Mucosa of rectum (tissue), 2 donors: ENCODE results near the gene SLC24A2.

ENCODE experiments used
- H3K27ac ChIP-seq, 2 donors: one replicate each; pipeline ENCODE4 v1.7.0; 2013; ENCODE audit warnings: inconsistent platforms in 2 of 2, low read depth in 2 of 2, low read length in 2 of 2
- H3K27me3 ChIP-seq, 2 donors: one replicate each; pipeline ENCODE4 v1.7.0; 2013; ENCODE audit warnings: low read length in 2 of 2; ENCODE audit not compliant: control insufficient read depth in 2 of 2, insufficient read depth in 2 of 2
- H3K36me3 ChIP-seq, 2 donors: one replicate each; pipeline ENCODE4 v1.7.0; 2013; ENCODE audit warnings: low read length in 2 of 2; ENCODE audit not compliant: control insufficient read depth in 2 of 2, insufficient read depth in 2 of 2
- H3K4me1 ChIP-seq, 2 donors: one replicate each; pipeline ENCODE4 v1.7.0; 2013; ENCODE audit warnings: low read length in 2 of 2, mild to moderate bottlenecking in 1 of 2; ENCODE audit not compliant: control insufficient read depth in 2 of 2, insufficient read depth in 2 of 2
- H3K4me3 ChIP-seq, 2 donors: one replicate each; pipeline ENCODE4 v1.7.0; 2013; ENCODE audit warnings: low read length in 2 of 2
- H3K9ac ChIP-seq, 2 donors: one replicate each; pipeline ENCODE4 v1.7.0; 2013; ENCODE audit warnings: low read length in 2 of 2, low read depth in 1 of 2, mild to moderate bottlenecking in 1 of 2
- H3K9me3 ChIP-seq, 2 donors: one replicate each; pipeline ENCODE4 v1.7.0; 2013; ENCODE audit warnings: low read length in 2 of 2; ENCODE audit not compliant: control insufficient read depth in 2 of 2
- donor health status: healthy.
- donor health status: Normal muscosa, but diverticular disease.

Gene SLC24A2

DNA sequence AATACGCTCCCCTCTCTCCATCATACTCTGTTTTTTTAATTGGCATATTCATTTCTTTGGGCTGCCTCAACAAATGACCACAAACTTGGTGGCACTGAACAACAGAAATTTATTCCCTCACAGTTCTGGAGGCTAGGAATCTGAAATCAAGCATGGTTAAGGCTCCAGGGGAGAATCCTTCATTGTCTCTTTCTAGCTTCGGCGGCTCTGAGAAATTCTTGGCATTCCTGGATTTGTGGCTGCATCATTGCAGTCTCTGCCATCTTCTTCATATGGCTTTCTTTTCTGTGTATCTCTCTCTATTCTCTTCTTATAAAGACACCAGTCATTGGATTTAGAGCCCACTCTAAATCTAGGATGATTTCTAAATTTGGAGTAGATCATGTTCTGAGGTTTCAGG is 10.9 kb upstream of the SLC24A2 start:
- no peak overlapping the region for H3K9ac ChIP-seq
- no peaks in the 10 kb centered on the region for H3K9me3 ChIP-seq
- H3K36me3 ChIP-seq = no peaks in the 10 kb centered on the region
- no peak overlapping the region for H3K4me3 ChIP-seq
- no peak overlapping the region for H3K27ac ChIP-seq
- H3K27me3 ChIP-seq = no peaks in the 10 kb centered on the region
- no peaks in the 10 kb centered on the region for H3K4me1 ChIP-seq

DNA sequence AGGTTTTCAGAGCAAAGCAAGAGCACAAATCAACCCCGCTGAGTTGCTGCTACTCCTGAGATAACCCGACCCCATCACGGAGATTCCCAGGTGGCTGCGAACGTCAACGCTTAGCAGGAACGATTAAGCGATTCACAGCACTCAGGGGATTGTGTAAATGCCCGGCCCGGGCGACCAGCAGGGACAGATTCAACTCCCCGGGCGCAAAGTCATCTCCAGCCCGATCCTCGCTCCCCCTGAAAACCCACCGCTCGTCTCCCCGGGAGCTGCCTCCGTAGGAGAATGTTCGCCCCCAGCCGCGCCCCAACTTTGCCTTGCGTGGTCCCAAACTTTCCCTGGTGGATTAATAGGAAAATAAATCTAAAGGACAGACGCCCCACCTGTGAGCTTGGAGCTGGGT is 685 bp downstream of the SLC24A2 start:
- H3K27ac ChIP-seq = no peak overlapping the region
- no peaks in the 10 kb centered on the region for H3K36me3 ChIP-seq
- H3K4me3 ChIP-seq = no peak overlapping the region
- H3K9me3 ChIP-seq = no peaks in the 10 kb centered on the region
- H3K27me3 ChIP-seq = peaks cover 0 to 4% of the 10 kb centered on the region in 2 donors
- no peak overlapping the region for H3K9ac ChIP-seq
- H3K4me1 ChIP-seq = no peaks in the 10 kb centered on the region

DNA sequence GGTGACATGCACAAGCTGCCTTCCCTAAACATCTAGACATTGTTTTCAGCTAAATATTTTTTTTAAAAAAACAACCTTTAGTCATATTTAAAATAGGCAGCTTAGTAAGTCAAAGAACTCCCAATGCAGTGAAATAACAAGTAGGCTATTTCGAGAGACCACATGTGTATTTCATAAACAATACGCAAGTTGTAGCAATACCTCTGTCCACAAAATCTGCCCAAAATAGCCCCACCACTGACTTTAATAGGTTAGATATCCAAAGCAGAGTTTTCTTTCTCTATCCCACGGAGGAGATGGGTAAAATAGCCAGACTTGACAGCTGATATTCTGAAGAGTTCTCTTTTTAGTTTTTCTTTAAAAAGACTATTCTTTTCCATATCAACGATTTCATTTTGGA is 1.2 kb downstream of the SLC24A2 start:
- Histone ChIP-seq H3K9ac (no peak overlapping the region), H3K4me3 (no peak overlapping the region), H3K27me3 (peaks cover 0 to 4% of the 10 kb centered on the region in 2 donors), H3K4me1 (no peaks in the 10 kb centered on the region), H3K9me3 (no peaks in the 10 kb centered on the region), H3K36me3 (no peaks in the 10 kb centered on the region), H3K27ac (no peak overlapping the region)

DNA sequence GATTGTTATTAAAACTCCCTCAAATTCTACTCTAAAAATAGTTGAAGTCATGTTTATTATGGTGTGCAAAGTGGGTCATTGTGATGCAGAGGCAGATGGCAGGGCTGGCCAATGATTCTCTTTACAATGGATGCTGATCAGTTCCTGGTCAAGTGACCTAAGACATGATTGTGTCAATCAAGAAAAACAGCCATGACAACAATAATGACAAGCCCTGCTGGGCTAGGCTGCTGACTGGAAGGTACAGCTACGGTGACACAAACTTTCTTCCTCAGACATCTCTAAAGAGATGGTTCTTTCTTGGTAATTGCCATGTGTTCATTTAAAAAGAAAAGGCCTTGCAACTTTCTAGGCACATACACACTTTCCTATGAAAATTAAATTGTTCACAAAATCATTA is 3.6 kb downstream of the SLC24A2 start:
- H3K9ac ChIP-seq = no peak overlapping the region
- H3K9me3 ChIP-seq = no peaks in the 10 kb centered on the region
- no peak overlapping the region for H3K27ac ChIP-seq
- peaks cover 0 to 4% of the 10 kb centered on the region in 2 donors for H3K27me3 ChIP-seq
- no peaks in the 10 kb centered on the region for H3K4me1 ChIP-seq
- H3K36me3 ChIP-seq = no peaks in the 10 kb centered on the region
- H3K4me3 ChIP-seq = no peak overlapping the region

DNA sequence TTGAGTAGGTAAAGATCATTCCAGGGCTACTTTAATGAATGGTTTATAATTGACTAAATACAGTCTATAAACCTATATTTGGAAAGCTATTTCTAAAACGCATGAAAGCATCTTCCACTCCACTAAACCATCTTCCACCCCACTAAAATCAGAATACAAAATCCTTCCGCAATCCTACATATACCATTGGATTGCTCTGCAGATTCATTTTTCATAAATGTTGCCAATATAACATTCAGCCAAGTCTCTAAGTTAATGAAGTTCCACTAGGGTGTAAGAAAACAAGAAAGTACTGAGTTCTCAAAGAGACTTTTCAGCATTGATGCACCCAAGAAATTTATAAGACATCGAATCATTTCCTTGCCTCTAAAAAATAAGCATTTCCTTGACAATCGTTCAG is 4.7 kb downstream of the SLC24A2 start:
- H3K9ac ChIP-seq = no peak overlapping the region
- no peak overlapping the region for H3K27ac ChIP-seq
- no peaks in the 10 kb centered on the region for H3K9me3 ChIP-seq
- H3K4me3 ChIP-seq = no peak overlapping the region
- H3K27me3 ChIP-seq = peaks cover 0 to 4% of the 10 kb centered on the region in 2 donors
- H3K4me1 ChIP-seq = no peaks in the 10 kb centered on the region
- no peaks in the 10 kb centered on the region for H3K36me3 ChIP-seq

DNA sequence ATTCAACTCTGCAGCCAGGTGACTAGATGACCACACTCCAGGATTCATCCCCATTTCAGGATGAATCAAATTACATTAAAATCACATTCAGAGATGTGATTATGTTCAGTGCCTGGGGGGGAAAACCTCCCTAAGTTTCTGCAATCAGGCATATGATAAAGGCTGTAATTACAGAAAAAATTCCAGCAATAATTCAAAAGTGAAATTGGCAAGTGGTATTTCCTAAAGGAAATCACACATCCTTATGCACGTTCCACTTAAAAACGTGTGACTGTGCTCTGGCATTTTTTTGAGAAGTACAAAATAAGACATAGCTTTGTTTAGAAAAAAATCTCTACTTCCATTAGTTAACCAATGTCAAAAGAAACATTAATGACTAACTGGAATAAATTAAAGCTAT is 5.3 kb downstream of the SLC24A2 start:
- H3K9me3 ChIP-seq = no peaks in the 10 kb centered on the region
- no peaks in the 10 kb centered on the region for H3K4me1 ChIP-seq
- H3K36me3 ChIP-seq = no peaks in the 10 kb centered on the region
- H3K4me3 ChIP-seq = no peak overlapping the region
- no peak overlapping the region for H3K9ac ChIP-seq
- H3K27me3 ChIP-seq = no peaks in the 10 kb centered on the region
- no peak overlapping the region for H3K27ac ChIP-seq

DNA sequence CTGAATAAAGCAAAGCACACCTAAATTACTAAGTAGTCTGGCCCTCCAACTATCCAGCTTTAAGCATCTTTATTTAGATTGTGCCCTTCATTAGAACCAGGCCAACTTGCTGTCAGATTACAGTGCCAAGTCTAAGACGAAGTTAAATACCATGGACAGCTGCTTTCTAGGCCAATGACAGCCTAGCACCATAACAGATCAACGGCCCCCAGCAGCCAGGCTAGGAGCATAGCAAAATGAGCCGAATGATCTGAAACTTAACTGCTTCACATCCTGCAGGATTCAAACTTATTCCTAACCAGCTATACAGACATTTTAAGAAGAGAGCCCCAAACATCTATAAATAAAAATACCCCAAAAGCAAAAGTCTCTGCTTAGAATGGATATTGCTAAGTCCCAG is 6.8 kb downstream of the SLC24A2 start:
- H3K4me3 ChIP-seq = no peak overlapping the region
- no peaks in the 10 kb centered on the region for H3K9me3 ChIP-seq
- no peaks in the 10 kb centered on the region for H3K4me1 ChIP-seq
- H3K27ac ChIP-seq = no peak overlapping the region
- H3K36me3 ChIP-seq = no peaks in the 10 kb centered on the region
- H3K9ac ChIP-seq = no peak overlapping the region
- H3K27me3 ChIP-seq = no peaks in the 10 kb centered on the region

DNA sequence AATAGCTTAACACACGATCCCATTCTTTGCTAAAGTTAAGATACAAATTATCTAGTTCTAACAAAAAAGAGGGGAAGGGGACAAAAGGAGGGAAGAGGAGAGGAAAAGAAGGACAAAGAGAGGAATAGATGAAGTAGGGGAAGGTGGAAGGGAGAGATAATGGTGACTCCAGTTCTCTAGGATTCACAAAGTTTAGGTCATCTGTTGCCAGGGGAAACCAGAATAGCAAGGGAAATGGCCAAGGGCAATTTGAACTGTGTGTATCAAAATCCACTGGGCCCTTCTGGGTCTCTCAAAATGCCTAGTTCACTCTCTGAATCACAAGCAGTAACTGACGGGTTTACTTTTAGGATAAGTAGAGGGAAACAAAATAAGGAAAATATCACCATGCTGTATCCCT is 7.6 kb downstream of the SLC24A2 start:
- no peaks in the 10 kb centered on the region for H3K9me3 ChIP-seq
- H3K9ac ChIP-seq = no peak overlapping the region
- H3K27ac ChIP-seq = no peak overlapping the region
- H3K36me3 ChIP-seq = no peaks in the 10 kb centered on the region
- no peak overlapping the region for H3K4me3 ChIP-seq
- no peaks in the 10 kb centered on the region for H3K27me3 ChIP-seq
- no peaks in the 10 kb centered on the region for H3K4me1 ChIP-seq

DNA sequence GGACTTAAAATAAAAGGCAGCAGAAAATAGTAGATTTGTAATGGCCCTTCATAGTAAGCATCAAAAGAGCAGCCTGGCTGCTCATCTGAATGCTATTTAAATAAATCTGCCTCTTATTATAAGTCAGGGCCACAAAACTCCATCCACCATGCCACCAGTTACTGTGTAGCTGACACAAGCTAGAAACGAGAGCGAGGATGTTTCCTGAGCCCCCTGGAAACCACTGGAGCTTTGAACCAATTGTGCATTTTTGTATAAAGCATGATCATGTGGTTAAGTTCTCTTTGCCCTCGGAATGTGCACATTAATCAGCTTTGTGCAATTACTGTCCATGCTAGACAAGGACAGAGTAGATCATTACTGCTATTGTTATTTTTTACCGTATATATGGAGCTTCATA is 17.4 kb downstream of the SLC24A2 start:
- no peaks in the 10 kb centered on the region for H3K9me3 ChIP-seq
- no peaks in the 10 kb centered on the region for H3K27me3 ChIP-seq
- H3K36me3 ChIP-seq = no peaks in the 10 kb centered on the region
- H3K27ac ChIP-seq = no peak overlapping the region
- no peaks in the 10 kb centered on the region for H3K4me1 ChIP-seq
- H3K4me3 ChIP-seq = no peak overlapping the region
- H3K9ac ChIP-seq = no peak overlapping the region

DNA sequence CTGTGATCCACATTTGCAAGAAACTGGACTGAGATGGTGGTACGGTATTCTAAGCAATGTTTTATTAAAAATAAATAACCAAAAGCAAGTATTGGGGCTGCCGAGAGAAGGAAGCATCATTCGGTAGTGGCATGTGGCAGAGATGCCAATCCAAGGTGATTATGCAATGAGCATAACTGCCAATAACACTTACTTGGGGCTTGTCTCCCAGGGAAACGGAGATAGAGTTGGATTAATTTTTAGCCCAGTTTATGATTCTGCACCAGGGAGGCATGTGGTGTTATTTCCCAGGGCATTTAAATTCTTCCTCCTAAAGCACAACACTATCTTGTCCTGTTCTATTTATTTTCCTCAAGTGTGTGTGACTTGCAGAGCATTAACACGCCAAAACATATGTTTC is 17.9 kb downstream of the SLC24A2 start:
- Histone ChIP-seq H3K9me3 (no peaks in the 10 kb centered on the region), H3K4me3 (no peak overlapping the region), H3K9ac (no peak overlapping the region), H3K36me3 (no peaks in the 10 kb centered on the region), H3K27me3 (no peaks in the 10 kb centered on the region), H3K27ac (no peak overlapping the region), H3K4me1 (no peaks in the 10 kb centered on the region)

DNA sequence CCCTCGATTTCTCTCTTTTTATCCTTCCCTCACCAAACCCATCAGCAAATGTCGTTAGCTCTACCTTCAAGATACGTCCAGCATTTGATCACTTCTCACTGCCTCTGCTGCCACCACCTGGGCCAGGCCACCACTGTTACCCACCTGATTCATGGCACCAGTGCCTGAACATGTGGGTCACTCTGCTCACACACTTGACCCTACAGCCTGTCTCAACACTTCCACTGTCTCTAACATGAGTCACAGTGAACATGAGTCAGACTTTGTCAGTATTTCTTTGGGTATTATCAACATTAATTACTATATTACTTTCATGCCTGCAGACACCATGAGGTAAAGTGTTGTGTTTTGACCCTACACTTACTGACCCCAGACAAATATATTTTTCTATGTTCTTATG is 19.6 kb downstream of the SLC24A2 start:
- Histone ChIP-seq H3K36me3 (no peaks in the 10 kb centered on the region), H3K4me3 (no peak overlapping the region), H3K4me1 (no peaks in the 10 kb centered on the region), H3K9ac (no peak overlapping the region), H3K27me3 (no peaks in the 10 kb centered on the region), H3K27ac (no peak overlapping the region), H3K9me3 (no peaks in the 10 kb centered on the region)
